Subcutaneous adipose tissue (tissue), 4 donors: ENCODE results near the gene JAZF1. TPM values are rescaled to one million over a fixed set of nuclear protein-coding genes. Genes with fewer than 3 reads are reported as not detected.

Experiments
- total RNA-seq, 4 donors: library from RNA; depleted of rRNA; stranded (reverse); fragments of >200 nt; gene quantifications; one replicate each; pipeline ENCODE4 v1.1.0, GENCODE V29; 2016
- TF ChIP-seq, protein P1 (sequence below): fragments of 450-650 bp; IDR thresholded peaks from one replicate; pipeline ENCODE4 v1.5.1; 2016; ENCODE audit warnings: low read depth, mild to moderate bottlenecking, control low read depth, antibody characterized with exemption, moderate library complexity

The JAZF1 gene
- total RNA-seq, 4 donors from 2014 or later = 12.6 to 35.9 (median 23.2) TPM

DNA sequence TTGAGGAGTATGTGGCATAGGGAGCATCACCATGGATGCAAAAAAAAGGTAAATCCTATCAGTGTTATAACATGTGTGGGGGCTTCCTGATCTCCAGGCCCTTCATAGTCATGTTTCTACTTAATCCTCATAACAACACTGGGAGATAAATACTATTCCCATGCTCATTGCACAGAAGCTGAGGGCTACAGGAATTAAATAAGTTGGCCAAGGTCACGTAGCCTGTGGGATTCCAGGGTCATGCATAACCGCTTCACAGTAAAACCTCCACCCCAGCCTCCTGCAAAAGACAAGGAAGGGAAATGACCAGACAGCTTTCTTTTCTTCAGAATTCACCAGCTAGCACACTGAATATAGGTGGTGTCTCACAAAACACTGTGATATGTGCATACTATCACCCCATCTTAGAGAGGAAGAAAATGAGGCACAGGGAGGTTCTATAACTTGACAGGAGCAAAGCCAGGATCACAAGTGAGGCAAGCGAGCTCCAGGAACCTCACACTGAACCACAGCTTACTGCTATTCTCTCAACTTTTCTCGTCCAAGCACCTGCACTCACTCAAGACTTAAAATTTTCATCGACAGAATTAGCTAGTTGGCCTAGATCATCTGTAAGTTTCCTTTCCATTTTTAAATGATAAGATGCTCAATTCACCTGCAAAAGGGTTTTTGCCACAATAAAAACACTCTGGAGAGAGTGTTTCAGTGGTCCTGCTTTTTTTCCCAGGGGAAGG lies 13.4 kb downstream of the JAZF1 start:
- TF ChIP-seq, protein P1, sequence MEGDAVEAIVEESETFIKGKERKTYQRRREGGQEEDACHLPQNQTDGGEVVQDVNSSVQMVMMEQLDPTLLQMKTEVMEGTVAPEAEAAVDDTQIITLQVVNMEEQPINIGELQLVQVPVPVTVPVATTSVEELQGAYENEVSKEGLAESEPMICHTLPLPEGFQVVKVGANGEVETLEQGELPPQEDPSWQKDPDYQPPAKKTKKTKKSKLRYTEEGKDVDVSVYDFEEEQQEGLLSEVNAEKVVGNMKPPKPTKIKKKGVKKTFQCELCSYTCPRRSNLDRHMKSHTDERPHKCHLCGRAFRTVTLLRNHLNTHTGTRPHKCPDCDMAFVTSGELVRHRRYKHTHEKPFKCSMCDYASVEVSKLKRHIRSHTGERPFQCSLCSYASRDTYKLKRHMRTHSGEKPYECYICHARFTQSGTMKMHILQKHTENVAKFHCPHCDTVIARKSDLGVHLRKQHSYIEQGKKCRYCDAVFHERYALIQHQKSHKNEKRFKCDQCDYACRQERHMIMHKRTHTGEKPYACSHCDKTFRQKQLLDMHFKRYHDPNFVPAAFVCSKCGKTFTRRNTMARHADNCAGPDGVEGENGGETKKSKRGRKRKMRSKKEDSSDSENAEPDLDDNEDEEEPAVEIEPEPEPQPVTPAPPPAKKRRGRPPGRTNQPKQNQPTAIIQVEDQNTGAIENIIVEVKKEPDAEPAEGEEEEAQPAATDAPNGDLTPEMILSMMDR = no peak

DNA sequence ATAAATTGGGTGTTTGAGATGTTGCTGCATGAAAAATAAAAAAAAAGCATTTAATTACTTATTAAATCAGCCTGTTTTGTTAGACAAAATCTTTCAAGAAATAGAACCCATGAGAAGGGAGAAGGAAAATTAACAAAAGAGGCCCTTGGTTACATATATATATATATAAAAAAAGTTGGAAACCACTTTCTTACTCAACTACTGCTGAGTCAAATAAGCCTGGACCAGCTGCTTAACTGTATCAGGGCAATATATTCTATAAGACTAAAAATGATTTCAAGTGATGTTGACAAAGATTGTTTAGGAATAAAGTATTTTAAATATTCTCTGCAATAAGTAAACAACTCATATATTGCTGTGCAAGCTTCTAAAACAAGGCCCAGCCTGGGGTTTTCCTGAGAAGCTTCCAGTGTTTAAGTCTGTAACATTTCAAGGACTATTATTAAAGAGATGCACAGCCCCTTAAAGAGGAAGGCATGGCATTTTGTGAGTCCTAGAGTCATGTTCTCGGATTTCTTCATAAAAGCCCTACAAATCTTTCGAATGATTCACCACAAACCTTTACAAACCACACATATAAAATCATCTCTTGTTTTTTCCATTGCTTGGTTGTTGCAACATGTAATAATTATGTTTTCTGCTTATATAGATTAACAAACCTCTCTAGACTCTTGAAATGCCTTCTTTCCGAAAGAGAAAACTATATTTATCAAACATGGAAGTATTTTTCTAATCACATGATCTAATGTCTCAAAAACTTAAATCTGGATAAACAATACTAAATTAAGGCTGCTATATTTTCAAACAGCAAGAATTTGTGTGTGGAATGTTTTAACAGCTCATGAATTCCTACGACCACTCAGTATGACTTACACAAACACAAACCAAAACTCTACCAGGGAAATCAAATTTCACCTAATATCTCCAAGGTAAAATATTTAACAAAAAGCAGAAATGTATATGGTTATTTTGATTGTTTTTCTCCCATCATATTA lies 14.3 kb downstream of the JAZF1 start:
- TF ChIP-seq, protein P1 = no peak

DNA sequence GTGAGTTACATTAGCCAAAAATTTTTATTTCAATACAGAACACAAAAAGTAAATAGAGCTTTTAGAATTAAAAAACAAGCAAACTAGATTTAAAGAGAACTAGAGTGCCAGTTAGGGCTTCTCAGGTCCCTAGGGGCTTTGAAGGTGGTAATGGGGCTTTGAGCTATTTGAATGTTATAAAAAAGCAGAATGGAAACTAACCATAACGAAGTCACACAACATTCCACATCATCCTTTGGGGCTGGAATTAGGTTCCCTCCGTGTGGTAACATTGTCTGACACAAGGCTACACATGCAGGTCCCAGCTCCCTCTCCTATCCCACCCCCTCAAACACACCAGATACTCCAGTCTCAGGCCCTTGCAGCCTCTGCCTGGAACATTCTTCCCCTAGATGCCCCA lies 15.3 kb downstream of the JAZF1 start:
- TF ChIP-seq, protein P1 = no peak

DNA sequence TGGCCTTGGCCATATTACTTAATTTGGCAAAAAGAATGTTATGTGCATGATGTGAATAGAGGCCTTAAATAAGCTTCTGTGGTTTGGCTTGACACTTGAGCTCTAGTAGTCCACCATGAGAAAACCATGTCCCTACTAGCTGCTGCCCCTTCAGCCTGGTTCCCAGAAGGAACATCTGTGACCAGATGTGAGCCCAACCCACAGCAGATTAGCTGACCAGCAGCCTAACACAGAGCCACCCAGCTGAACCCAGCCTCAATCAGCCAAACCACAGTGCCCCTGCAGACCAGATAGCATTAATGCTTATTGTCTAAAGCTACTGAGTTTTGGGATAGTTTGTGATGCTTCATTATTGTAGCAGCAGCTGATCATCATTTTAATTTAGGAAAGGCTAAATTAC lies 16.6 kb downstream of the JAZF1 start:
- TF ChIP-seq, protein P1 = no peak

DNA sequence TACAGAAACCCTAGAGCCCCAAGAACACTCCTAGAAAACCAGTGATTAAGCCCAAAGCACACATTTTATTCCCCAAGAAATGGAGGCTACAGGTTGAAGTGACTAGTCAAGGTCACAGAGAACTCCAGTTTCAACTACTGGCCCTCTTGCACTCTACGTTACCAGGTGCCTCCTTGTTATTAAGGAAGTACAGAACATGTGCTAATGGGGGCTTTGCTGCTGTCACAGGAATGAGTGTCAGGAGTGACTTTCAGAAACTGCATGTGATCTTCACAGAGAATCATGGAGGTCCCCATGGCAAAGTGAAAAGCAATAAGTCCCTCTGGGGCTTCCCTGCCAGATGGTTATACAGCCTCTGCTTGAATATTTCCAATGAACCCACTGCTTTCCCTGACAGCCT lies 19.3 kb downstream of the JAZF1 start:
- TF ChIP-seq, protein P1 = no peak

DNA sequence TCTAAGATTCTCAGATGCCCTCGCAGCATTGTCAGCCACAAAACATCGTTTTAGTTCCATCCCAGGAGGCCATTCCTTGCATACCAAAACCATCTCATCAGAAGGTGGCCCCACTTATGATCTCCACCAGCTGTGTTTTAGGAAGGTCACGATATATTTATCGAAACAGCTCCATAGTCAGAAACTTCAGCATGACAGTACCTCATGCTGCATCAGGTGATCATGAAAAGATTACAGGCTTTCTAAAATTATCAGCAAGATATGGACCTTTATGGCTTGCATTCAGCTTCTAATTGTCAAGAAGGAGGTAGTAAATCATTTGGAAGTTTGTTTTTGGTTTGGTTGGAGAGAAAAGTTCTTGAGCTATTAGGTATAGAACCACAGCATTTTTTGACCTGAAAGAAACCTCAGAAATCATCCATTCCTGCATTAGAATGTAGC lies 20.0 kb downstream of the JAZF1 start:
- TF ChIP-seq, protein P1 = no peak
